ENCODE measurements around the gene SH2B3. TPM values are rescaled to one million over a fixed set of nuclear protein-coding genes. Genes with fewer than 3 reads are reported as not detected.
"Not testable (repeated sequence)": the region's sequence is repeated elsewhere in the genome, so short reads cannot be mapped to it uniquely, and the experiment has no call there.

SH2B3 gene
- total and polyA plus RNA-seq, 2 donors: 8.4 to 9.1 TPM

- H3K9me3 ChIP-seq (ENCODE audit: control insufficient read depth in 2 of 2, insufficient read depth in 1 of 2, low read length in 1 of 2): no peaks in the 10 kb centered on the region
- no peak overlapping the region for H3K27ac ChIP-seq (ENCODE audit: low read depth in 1 of 2, low read length in 1 of 2)
- DNase-seq (ENCODE audit: low read depth in 6 of 9, low spot score in 9 of 9): no peak
- WGBS: 93% methylated on average over 11 of the region's 11 CpGs
- H3K36me3 ChIP-seq (ENCODE audit: control insufficient read depth in 2 of 2, insufficient read depth in 2 of 2, low read length in 1 of 2): peaks cover 59 to 72% of the 10 kb centered on the region in 2 donors
- no peak overlapping the region for H3K4me3 ChIP-seq (ENCODE audit: low read length in 2 of 2)
- peaks cover 0 to 4% of the 10 kb centered on the region in 2 donors for H3K4me1 ChIP-seq (ENCODE audit: control insufficient read depth in 2 of 2, insufficient read depth in 2 of 2, low read length in 2 of 2)
- H3K27me3 ChIP-seq (ENCODE audit: control insufficient read depth in 2 of 2, insufficient read depth in 1 of 2, low read length in 1 of 2): no peaks in the 10 kb centered on the region
These were observed 49.2 kb downstream of the SH2B3 start for GRCh38 chr12:111454716-111455447.

- Histone ChIP-seq H3K9me3 (ENCODE audit: control insufficient read depth in 2 of 2, insufficient read depth in 1 of 2, low read length in 1 of 2) (no peaks in the 10 kb centered on the region), H3K27me3 (ENCODE audit: control insufficient read depth in 2 of 2, insufficient read depth in 1 of 2, low read length in 1 of 2) (no peaks in the 10 kb centered on the region), H3K27ac (ENCODE audit: low read depth in 1 of 2, low read length in 1 of 2) (no peak overlapping the region), H3K36me3 (ENCODE audit: control insufficient read depth in 2 of 2, insufficient read depth in 2 of 2, low read length in 1 of 2) (peaks cover 55 to 71% of the 10 kb centered on the region in 2 donors), H3K4me3 (ENCODE audit: low read length in 2 of 2) (no peak overlapping the region), H3K4me1 (ENCODE audit: control insufficient read depth in 2 of 2, insufficient read depth in 2 of 2, low read length in 2 of 2) (peaks cover 0 to 2% of the 10 kb centered on the region in 2 donors)
- no peak for DNase-seq (ENCODE audit: low read depth in 6 of 9, low spot score in 9 of 9)
- WGBS: 99% methylated on average over 15 of the region's 15 CpGs
These were observed 50.0 kb downstream of the SH2B3 start for GRCh38 chr12:111455448-111456320.

GRCh38 chr12:111457071-111457470 is 51.3 kb downstream of the SH2B3 start:
- no peak overlapping the region for H3K27ac ChIP-seq (ENCODE audit: low read depth in 1 of 2, low read length in 1 of 2)
- H3K4me3 ChIP-seq (ENCODE audit: low read length in 2 of 2): no peak overlapping the region
- no peaks in the 10 kb centered on the region for H3K27me3 ChIP-seq (ENCODE audit: control insufficient read depth in 2 of 2, insufficient read depth in 1 of 2, low read length in 1 of 2)
- no peaks in the 10 kb centered on the region for H3K4me1 ChIP-seq (ENCODE audit: control insufficient read depth in 2 of 2, insufficient read depth in 2 of 2, low read length in 2 of 2)
- peaks cover 57 to 62% of the 10 kb centered on the region in 2 donors for H3K36me3 ChIP-seq (ENCODE audit: control insufficient read depth in 2 of 2, insufficient read depth in 2 of 2, low read length in 1 of 2)
- no peaks in the 10 kb centered on the region for H3K9me3 ChIP-seq (ENCODE audit: control insufficient read depth in 2 of 2, insufficient read depth in 1 of 2, low read length in 1 of 2)
- DNase-seq (ENCODE audit: low read depth in 6 of 9, low spot score in 9 of 9): no peak
- WGBS: 95% methylated on average over 9 of the region's 9 CpGs

- Histone ChIP-seq H3K4me1 (ENCODE audit: control insufficient read depth in 2 of 2, insufficient read depth in 2 of 2, low read length in 2 of 2) (no peaks in the 10 kb centered on the region), H3K36me3 (ENCODE audit: control insufficient read depth in 2 of 2, insufficient read depth in 2 of 2, low read length in 1 of 2) (peaks cover 56 to 60% of the 10 kb centered on the region in 2 donors), H3K27ac (ENCODE audit: low read depth in 1 of 2, low read length in 1 of 2) (no peak overlapping the region), H3K9me3 (ENCODE audit: control insufficient read depth in 2 of 2, insufficient read depth in 1 of 2, low read length in 1 of 2) (no peaks in the 10 kb centered on the region), H3K27me3 (ENCODE audit: control insufficient read depth in 2 of 2, insufficient read depth in 1 of 2, low read length in 1 of 2) (no peaks in the 10 kb centered on the region), H3K4me3 (ENCODE audit: low read length in 2 of 2) (no peak overlapping the region)
- no peak for DNase-seq (ENCODE audit: low read depth in 6 of 9, low spot score in 9 of 9)
- 98% methylated on average over 3 of the region's 3 CpGs for WGBS
These were observed 51.9 kb downstream of the SH2B3 start for GRCh38 chr12:111457577-111457976.

GRCh38 chr12:111458546-111459172 is 52.9 kb downstream of the SH2B3 start:
- Histone ChIP-seq H3K36me3 (ENCODE audit: control insufficient read depth in 2 of 2, insufficient read depth in 2 of 2, low read length in 1 of 2) (peaks cover 46 to 55% of the 10 kb centered on the region in 2 donors), H3K4me3 (ENCODE audit: low read length in 2 of 2) (no peak overlapping the region), H3K27ac (ENCODE audit: low read depth in 1 of 2, low read length in 1 of 2) (no peak overlapping the region), H3K27me3 (ENCODE audit: control insufficient read depth in 2 of 2, insufficient read depth in 1 of 2, low read length in 1 of 2) (no peaks in the 10 kb centered on the region), H3K9me3 (ENCODE audit: control insufficient read depth in 2 of 2, insufficient read depth in 1 of 2, low read length in 1 of 2) (no peaks in the 10 kb centered on the region), H3K4me1 (ENCODE audit: control insufficient read depth in 2 of 2, insufficient read depth in 2 of 2, low read length in 2 of 2) (no peaks in the 10 kb centered on the region)
- DNase-seq (ENCODE audit: low read depth in 6 of 9, low spot score in 9 of 9): no peak
- 98% methylated on average over 6 of the region's 6 CpGs for WGBS

GRCh38 chr12:111460111-111460510 is 54.4 kb downstream of the SH2B3 start:
- WGBS: 98% methylated on average over 11 of the region's 11 CpGs
- not testable (repeated sequence) for H3K9me3 ChIP-seq (ENCODE audit: control insufficient read depth in 2 of 2, insufficient read depth in 1 of 2, low read length in 1 of 2); H3K27ac ChIP-seq (ENCODE audit: low read depth in 1 of 2, low read length in 1 of 2); H3K27me3 ChIP-seq (ENCODE audit: control insufficient read depth in 2 of 2, insufficient read depth in 1 of 2, low read length in 1 of 2); H3K4me1 ChIP-seq (ENCODE audit: control insufficient read depth in 2 of 2, insufficient read depth in 2 of 2, low read length in 2 of 2); H3K4me3 ChIP-seq (ENCODE audit: low read length in 2 of 2); DNase-seq (ENCODE audit: low read depth in 6 of 9, low spot score in 9 of 9)
- peaks cover 34 to 41% of the 10 kb centered on the region in 2 donors for H3K36me3 ChIP-seq (ENCODE audit: control insufficient read depth in 2 of 2, insufficient read depth in 2 of 2, low read length in 1 of 2)

GRCh38 chr12:111462210-111462769 is 56.6 kb downstream of the SH2B3 start:
- DNase-seq (ENCODE audit: low read depth in 6 of 9, low spot score in 9 of 9): no peak
- peaks cover 18 to 23% of the 10 kb centered on the region in 2 donors for H3K36me3 ChIP-seq (ENCODE audit: control insufficient read depth in 2 of 2, insufficient read depth in 2 of 2, low read length in 1 of 2)

GRCh38 chr12:111467092-111467856 is 61.6 kb downstream of the SH2B3 start:
- Histone ChIP-seq H3K4me1 (ENCODE audit: control insufficient read depth in 2 of 2, insufficient read depth in 2 of 2, low read length in 2 of 2) (no peaks in the 10 kb centered on the region), H3K27me3 (ENCODE audit: control insufficient read depth in 2 of 2, insufficient read depth in 1 of 2, low read length in 1 of 2) (no peaks in the 10 kb centered on the region), H3K9me3 (ENCODE audit: control insufficient read depth in 2 of 2, insufficient read depth in 1 of 2, low read length in 1 of 2) (no peaks in the 10 kb centered on the region), H3K4me3 (ENCODE audit: low read length in 2 of 2) (no peak overlapping the region), H3K36me3 (ENCODE audit: control insufficient read depth in 2 of 2, insufficient read depth in 2 of 2, low read length in 1 of 2) (peaks cover 13 to 25% of the 10 kb centered on the region in 2 donors), H3K27ac (ENCODE audit: low read depth in 1 of 2, low read length in 1 of 2) (no peak overlapping the region)
- WGBS: 97% methylated on average over 3 of the region's 3 CpGs
- DNase-seq (ENCODE audit: low read depth in 6 of 9, low spot score in 9 of 9): no peak

More at GRCh38 chr12:111462210-111462769, 56.6 kb downstream of the SH2B3 start:
- Histone ChIP-seq H3K9me3 (ENCODE audit: control insufficient read depth in 2 of 2, insufficient read depth in 1 of 2, low read length in 1 of 2) (no peaks in the 10 kb centered on the region), H3K27me3 (ENCODE audit: control insufficient read depth in 2 of 2, insufficient read depth in 1 of 2, low read length in 1 of 2) (no peaks in the 10 kb centered on the region), H3K4me3 (ENCODE audit: low read length in 2 of 2) (no peak overlapping the region), H3K4me1 (ENCODE audit: control insufficient read depth in 2 of 2, insufficient read depth in 2 of 2, low read length in 2 of 2) (no peaks in the 10 kb centered on the region), H3K27ac (ENCODE audit: low read depth in 1 of 2, low read length in 1 of 2) (no peak overlapping the region)

Data from thymus (tissue), 11 donors.